WTC11 (cell line): ENCODE measurements around the gene DPYSL5. TPM values are rescaled to one million over a fixed set of nuclear protein-coding genes. Genes with fewer than 3 reads are reported as not detected.

Experiments
- ATAC-seq: fragments of 200-7000 bp; cut with Tn5 transposase; 2 replicates; pipeline ENCODE4 v1.10.0; 2021; ENCODE audit warnings: mild to moderate bottlenecking, moderate library complexity
- CTCF ChIA-PET: fragments of 300-600 bp; sonication (Branson Sonifier 250); formaldehyde crosslinking; loops from one replicate; lab custom pipeline; 2021; ENCODE audit warnings: antibody characterized with exemption; lab: Charles Lee
- POLR2A ChIA-PET: fragments of 350-600 bp; sonication (Branson Sonifier 250); formaldehyde crosslinking; loops from one replicate; lab custom pipeline; 2021; ENCODE audit warnings: antibody characterized with exemption; lab: Charles Lee
- DNase-seq: peaks from one replicate; pipeline ENCODE4 v3.0.0; 2021; ENCODE audit warnings: low spot score
- H3K27ac Mint-ChIP-seq: 2 replicates; pipeline ENCODE4 v1.8.0; 2021; ENCODE audit warnings: mixed read lengths
- H3K27me3 Mint-ChIP-seq: 2 replicates; pipeline ENCODE4 v1.8.0; 2021; ENCODE audit warnings: low read depth, mild to moderate bottlenecking, moderate library complexity, mixed read lengths
- H3K36me3 Mint-ChIP-seq: 2 replicates; pipeline ENCODE4 v1.8.0; 2021; ENCODE audit warnings: mixed read lengths
- H3K4me1 Mint-ChIP-seq: 2 replicates; pipeline ENCODE4 v1.8.0; 2022; ENCODE audit warnings: mixed read lengths
- H3K4me3 Mint-ChIP-seq: 2 replicates; pipeline ENCODE4 v1.8.0; 2021; ENCODE audit warnings: mild to moderate bottlenecking, moderate library complexity, mixed read lengths
- H3K9me3 Mint-ChIP-seq: 2 replicates; pipeline ENCODE4 v1.8.0; 2021; ENCODE audit warnings: mixed read lengths
- ARID4B ChIP-seq: sonication (generic); formaldehyde crosslinking; IDR thresholded peaks from 2 replicates; pipeline ENCODE4 v1.8.0; 2023; ENCODE audit warnings: missing genetic modification reagents, mild to moderate bottlenecking, borderline replicate concordance
- CREB1 ChIP-seq: sonication (generic); formaldehyde crosslinking; IDR thresholded peaks from 2 replicates; pipeline ENCODE4 v1.8.0; 2023; ENCODE audit warnings: mild to moderate bottlenecking, missing genetic modification reagents
- E2F5 ChIP-seq: sonication (generic); formaldehyde crosslinking; IDR thresholded peaks from 2 replicates; pipeline ENCODE4 v1.8.1; 2022; ENCODE audit warnings: mild to moderate bottlenecking, moderate library complexity, missing genetic modification reagents
- GABPB1 ChIP-seq: sonication (generic); formaldehyde crosslinking; IDR thresholded peaks from 2 replicates; pipeline ENCODE4 v1.8.1; 2023; ENCODE audit warnings: mild to moderate bottlenecking, missing genetic modification reagents
- GRHL2 ChIP-seq: fragments of 250-450 bp; sonication (Bioruptor Pico); IDR thresholded peaks from 2 replicates; pipeline ENCODE4 v1.8.0; 2022; ENCODE audit warnings: mild to moderate bottlenecking, moderate library complexity; ENCODE audit not compliant: insufficient replicate concordance, severe bottlenecking
- HMGA2 ChIP-seq: fragments of 250-450 bp; sonication (Bioruptor Pico); IDR thresholded peaks from 2 replicates; pipeline ENCODE4 v1.4.0; 2021; ENCODE audit warnings: mild to moderate bottlenecking, moderate library complexity
- NFE2L1 ChIP-seq: sonication (generic); formaldehyde crosslinking; IDR thresholded peaks from 2 replicates; pipeline ENCODE4 v1.8.1; 2023; ENCODE audit warnings: missing genetic modification reagents
- NR3C1 ChIP-seq: sonication (generic); formaldehyde crosslinking; conservative IDR thresholded peaks from 2 replicates; pipeline ENCODE4 v1.8.1; 2023; ENCODE audit warnings: low read depth, mild to moderate bottlenecking, missing genetic modification reagents
- PRDM15 ChIP-seq: sonication (generic); formaldehyde crosslinking; IDR thresholded peaks from 2 replicates; pipeline ENCODE4 v1.8.0; 2022; ENCODE audit warnings: missing genetic modification reagents
- TEAD1 ChIP-seq: sonication (generic); formaldehyde crosslinking; IDR thresholded peaks from 2 replicates; pipeline ENCODE4 v1.8.0; 2022; ENCODE audit warnings: mild to moderate bottlenecking, missing genetic modification reagents
- TEAD4 ChIP-seq: sonication (generic); formaldehyde crosslinking; IDR thresholded peaks from 2 replicates; pipeline ENCODE4 v1.8.0; 2022; ENCODE audit warnings: mild to moderate bottlenecking, missing genetic modification reagents
- total RNA-seq: library from RNA; stranded (reverse); gene quantifications from 3 replicates; pipeline ENCODE4 v1.2.3, GENCODE V29; 2021

Gene DPYSL5
- total RNA-seq, 1 experiment from 2014 or later, result 12.1 TPM

- Mint-ChIP-seq H3K36me3 (no peaks in the 10 kb centered on the region), H3K27me3 (no peaks in the 10 kb centered on the region; the same call in 1 of the 2 replicates), H3K4me1 (peaks cover 6% of the 10 kb centered on the region), H3K4me3 (no peak overlapping the region), H3K9me3 (no peaks in the 10 kb centered on the region), H3K27ac (no peak overlapping the region)
- TF ChIP-seq GABPB1 (CRISPR knock-in tag), result no peak
- no peak for TF ChIP-seq NFE2L1 (CRISPR knock-in tag)
- no peak for TF ChIP-seq CREB1 (CRISPR knock-in tag)
- no peak for TF ChIP-seq PRDM15
- no peak for TF ChIP-seq ARID4B (CRISPR knock-in tag)
- TF ChIP-seq HMGA2 (CRISPR knock-in tag), result no peak
- TF ChIP-seq E2F5 (CRISPR knock-in tag), result no peak
- TF ChIP-seq TEAD4 (CRISPR knock-in tag), result no peak
- no peak for TF ChIP-seq GRHL2 (CRISPR knock-in tag)
- TF ChIP-seq NR3C1, result no peak
- TF ChIP-seq TEAD1 (CRISPR knock-in tag), result no peak
- no peak for ATAC-seq
- ChIA-PET POLR2A (no interaction called here), CTCF (interaction anchor here (1.7 to 2.8 kb wide), 2 partner anchors 18 to 36 kb away, joined by 13 to 18 read pairs; no protein-coding TSS in a partner anchor)
- no peak for DNase-seq
Measured at GRCh38 chr2:26998323-26998722, 150.4 kb downstream of the DPYSL5 start.

Other genes with a start within 250 kb of the DPYSL5 start
- gene CIB4, start 206.8 kb upstream of the DPYSL5 start, total RNA-seq, result not detected in 3 replicates
- gene KCNK3, start 155.4 kb upstream of the DPYSL5 start, total RNA-seq, result 0.22 to 0.30 TPM (median 0.30 TPM) in 3 replicates
- gene SLC35F6, start 83.8 kb upstream of the DPYSL5 start, total RNA-seq, result 10.3 to 12.0 TPM (median 11.9 TPM) in 3 replicates
- 37.4 to 45.6 TPM (median 40.2 TPM) in 3 replicates for gene CENPA, start 62.1 kb upstream of the DPYSL5 start, total RNA-seq
- gene MAPRE3, start 122.5 kb downstream of the DPYSL5 start, total RNA-seq, result 4.9 to 10.3 TPM (median 6.0 TPM) in 3 replicates
- 46.4 to 57.1 TPM (median 48.9 TPM) in 3 replicates for gene TMEM214, start 184.8 kb downstream of the DPYSL5 start, total RNA-seq
- 43.0 to 57.1 TPM (median 55.6 TPM) in 3 replicates for gene AGBL5, start 203.5 kb downstream of the DPYSL5 start, total RNA-seq
- 210 to 239 TPM (median 226 TPM) in 3 replicates for gene OST4, start 223.5 kb downstream of the DPYSL5 start, total RNA-seq
- 3.0 to 4.0 TPM (median 3.5 TPM) in 3 replicates for gene EMILIN1, start 230.5 kb downstream of the DPYSL5 start, total RNA-seq
- gene KHK, start 238.6 kb downstream of the DPYSL5 start, total RNA-seq, result 15.5 to 17.4 TPM (median 17.4 TPM) in 3 replicates